ENCODE data around the gene MYL1. TPM values are rescaled to one million over a fixed set of nuclear protein-coding genes. Genes with fewer than 3 reads are reported as not detected.

MYL1 gene
- total RNA-seq, 1 donor from 2014 or later, result not detected

GRCh38 chr2:210264282-210264681, 50.7 kb downstream of the MYL1 start:
- no peak for FAIRE-seq
- no peak for TF ChIP-seq CTCF (IDR thresholded peaks at IDR 0.05; ENCODE audit: insufficient read depth, low read length, severe bottlenecking)
- no peaks in the 10 kb centered on the region for H3K36me3 ChIP-seq (ENCODE audit: control insufficient read depth, insufficient read depth, low read length)
- H3K4me3 ChIP-seq (ENCODE audit: low read depth, low read length), result no peak overlapping the region
- no peak for DNase-seq (ENCODE audit: low read depth)
- H3K27me3 ChIP-seq (ENCODE audit: control insufficient read depth, insufficient read depth, low read length), result peaks cover 1% of the 10 kb centered on the region

GRCh38 chr2:210263841-210264240, 51.1 kb downstream of the MYL1 start:
- FAIRE-seq (no peak), DNase-seq (ENCODE audit: low read depth) (no peak)
- no peak for TF ChIP-seq CTCF (IDR thresholded peaks at IDR 0.05; ENCODE audit: insufficient read depth, low read length, severe bottlenecking)
- Histone ChIP-seq H3K36me3 (ENCODE audit: control insufficient read depth, insufficient read depth, low read length) (no peaks in the 10 kb centered on the region), H3K27me3 (ENCODE audit: control insufficient read depth, insufficient read depth, low read length) (peaks cover 1% of the 10 kb centered on the region), H3K4me3 (ENCODE audit: low read depth, low read length) (no peak overlapping the region)

- FAIRE-seq, result no peak
- Histone ChIP-seq H3K27me3 (ENCODE audit: control insufficient read depth, insufficient read depth, low read length) (peaks cover 1% of the 10 kb centered on the region), H3K4me3 (ENCODE audit: low read depth, low read length) (no peak overlapping the region), H3K36me3 (ENCODE audit: control insufficient read depth, insufficient read depth, low read length) (no peaks in the 10 kb centered on the region)
- no peak for TF ChIP-seq CTCF (IDR thresholded peaks at IDR 0.05; ENCODE audit: insufficient read depth, low read length, severe bottlenecking)
- no peak for DNase-seq (ENCODE audit: low read depth)
Observed at GRCh38 chr2:210262036-210262435, 52.9 kb downstream of the MYL1 start.

- no peak for DNase-seq (ENCODE audit: low read depth)
- H3K36me3 ChIP-seq (ENCODE audit: control insufficient read depth, insufficient read depth, low read length), result no peaks in the 10 kb centered on the region
- H3K4me3 ChIP-seq (ENCODE audit: low read depth, low read length), result no peak overlapping the region
- no peaks in the 10 kb centered on the region for H3K27me3 ChIP-seq (ENCODE audit: control insufficient read depth, insufficient read depth, low read length)
- no peak for FAIRE-seq
- no peak for TF ChIP-seq CTCF (IDR thresholded peaks at IDR 0.05; ENCODE audit: insufficient read depth, low read length, severe bottlenecking)
Observed at GRCh38 chr2:210259687-210260086, 55.3 kb downstream of the MYL1 start.

- DNase-seq (ENCODE audit: low read depth) (peak; percentile 22), FAIRE-seq (no peak)
- no peak overlapping the region for H3K4me3 ChIP-seq (ENCODE audit: low read depth, low read length)
- no peaks in the 10 kb centered on the region for H3K36me3 ChIP-seq (ENCODE audit: control insufficient read depth, insufficient read depth, low read length)
- no peak for TF ChIP-seq CTCF (IDR thresholded peaks at IDR 0.05; ENCODE audit: insufficient read depth, low read length, severe bottlenecking)
- no peaks in the 10 kb centered on the region for H3K27me3 ChIP-seq (ENCODE audit: control insufficient read depth, insufficient read depth, low read length)
Observed at GRCh38 chr2:210252699-210253606, 62.0 kb downstream of the MYL1 start.

Data from bronchial epithelial cell (primary cell).